ENCODE measurements around the gene LCA5L. TPM values are rescaled to one million over a fixed set of nuclear protein-coding genes. Genes with fewer than 3 reads are reported as not detected.

Gene LCA5L
- total and polyA plus RNA-seq, 2 of the 13 experiments (the other 11 are each of a cell fraction or from before 2014, with no cell fraction given) = 0.13 to 0.55 TPM

DNA sequence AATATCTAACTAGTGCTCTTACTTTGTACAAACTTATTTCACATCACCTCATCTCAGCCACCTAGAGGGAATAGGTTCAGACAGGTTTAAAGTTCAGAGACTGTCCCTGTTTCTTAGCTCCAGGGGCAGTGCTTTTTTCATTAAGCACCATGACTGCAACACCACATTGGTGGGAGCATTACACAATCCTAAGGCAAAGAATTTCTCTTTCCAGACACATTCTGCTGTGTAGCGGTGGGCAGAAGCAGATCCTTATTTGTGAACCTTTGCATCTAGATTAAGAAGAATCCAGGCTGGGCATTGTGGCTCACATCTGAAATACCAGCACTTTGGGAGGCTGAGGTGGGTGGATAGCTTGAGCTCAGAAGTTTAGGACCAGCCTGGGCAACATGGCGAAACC, 16.1 kb downstream of the LCA5L start:
- TF ChIP-seq ZNF225 (CRISPR knock-in tag; IDR thresholded peaks at IDR 0.05) (no peak), CEBPB (IDR thresholded peaks at IDR 0.05; ENCODE audit: borderline replicate concordance, low read depth, low read length) (peak; percentile 14; the same call in 1 of the 2 replicates)
- ATAC-seq = no peak
- no peak overlapping the region for H3K4me2 ChIP-seq (ENCODE audit: low read depth, low read length)
- WGBS (ENCODE audit: low lambda C conversion rate) = 91% methylated on average over 1 of the region's 2 CpGs
- H3K27ac ChIP-seq (ENCODE audit: extremely low read length, insufficient read depth, low read length) = no peak overlapping the region
- no peak for DNase-seq (ENCODE audit: low spot score)
- H2AFZ ChIP-seq (ENCODE audit: low read length) = no peak overlapping the region
- POLR2A ChIA-PET = no interaction called here
- H3K4me3 ChIP-seq (replicated peaks in 1 of 3; ENCODE audit: insufficient read depth in 1 of 3, low read depth in 2 of 3, low read length in 3 of 3) = no peak overlapping the region
- no peaks in the 10 kb centered on the region for H3K36me3 ChIP-seq (replicated peaks in 1 of 2; ENCODE audit: control insufficient read depth in 1 of 2, insufficient read depth in 2 of 2, low read length in 2 of 2)
- H3K9me3 ChIP-seq (ENCODE audit: low read length) = no peaks in the 10 kb centered on the region
- BruUV-seq (replicated peaks) = no TSS peak
- FAIRE-seq = no peak
- H3K79me2 ChIP-seq (ENCODE audit: insufficient read depth, low read length) = no peaks in the 10 kb centered on the region
- H3K4me1 ChIP-seq (ENCODE audit: insufficient read depth, low read length) = no peaks in the 10 kb centered on the region
- in situ Hi-C loops (cut with HindIII; ENCODE audit: extremely low pct_ligation_motif_present, low pct_unique_long_range_greater_than_20kb) = no loop called here
- H3K9ac ChIP-seq (ENCODE audit: insufficient read depth, low read depth, low read length) = no peak overlapping the region
- CTCF ChIA-PET (ENCODE audit: low intra/inter-chr PET ratio, low total read pairs) = no interaction called here
- H4K20me1 ChIP-seq (ENCODE audit: insufficient read depth, low read length) = no peaks in the 10 kb centered on the region
- intact Hi-C loops (cut with micrococcal nuclease; ENCODE audit: unreplicated experiment) = no loop called here
- H3K27me3 ChIP-seq (ENCODE audit: control insufficient read depth in 1 of 2, insufficient read depth in 2 of 2, low read length in 2 of 2) = no peaks in the 10 kb centered on the region

DNA sequence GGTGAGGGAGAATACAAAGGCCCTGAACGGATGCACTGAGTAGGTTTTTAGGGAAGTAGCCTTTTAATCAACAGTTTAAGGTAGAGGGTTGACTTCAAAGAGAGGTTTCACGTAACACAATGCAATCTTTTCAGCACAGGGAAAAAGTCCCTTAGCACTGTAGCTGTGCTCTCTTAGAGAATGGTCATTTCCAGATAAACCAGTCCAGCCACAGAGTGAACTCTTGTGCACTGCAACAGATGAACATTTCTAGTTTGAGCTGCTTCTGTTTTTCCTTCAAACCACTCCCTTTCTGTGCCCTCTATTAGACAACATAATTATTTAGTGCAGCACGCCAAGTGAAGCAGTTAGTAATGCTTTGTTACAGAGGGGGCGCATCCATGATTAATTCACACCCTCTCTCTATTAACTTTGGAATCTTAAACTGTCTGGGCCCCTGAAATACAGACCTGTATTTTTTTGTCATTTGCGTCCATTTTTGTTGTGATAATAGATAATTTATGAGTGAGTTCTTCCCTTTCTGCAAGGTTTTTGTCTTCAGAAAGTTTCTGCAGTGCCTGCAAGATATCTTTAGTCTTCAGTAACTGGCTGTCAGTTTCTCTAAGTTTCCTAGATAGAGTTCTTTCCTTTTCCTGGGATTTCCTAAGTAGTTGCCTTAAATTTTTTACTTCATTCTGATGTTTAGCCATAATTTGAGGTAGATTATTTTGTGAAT, 22.9 kb downstream of the LCA5L start:
- no peak for FAIRE-seq
- intact Hi-C loops (cut with micrococcal nuclease; ENCODE audit: unreplicated experiment) (no loop called here), in situ Hi-C loops (cut with HindIII; ENCODE audit: extremely low pct_ligation_motif_present, low pct_unique_long_range_greater_than_20kb) (no loop called here)
- 80% methylated on average over 5 of the region's 5 CpGs for whole genome bisulfite sequencing (ENCODE audit: low lambda C conversion rate)
- Histone ChIP-seq H3K79me2 (ENCODE audit: insufficient read depth, low read length) (no peaks in the 10 kb centered on the region), H3K36me3 (replicated peaks in 1 of 2; ENCODE audit: control insufficient read depth in 1 of 2, insufficient read depth in 2 of 2, low read length in 2 of 2) (no peaks in the 10 kb centered on the region), H3K9ac (ENCODE audit: insufficient read depth, low read depth, low read length) (no peak overlapping the region), H3K9me3 (ENCODE audit: low read length) (no peaks in the 10 kb centered on the region), H3K4me1 (ENCODE audit: insufficient read depth, low read length) (no peaks in the 10 kb centered on the region), H3K4me3 (replicated peaks in 1 of 3; ENCODE audit: insufficient read depth in 1 of 3, low read depth in 2 of 3, low read length in 3 of 3) (no peak overlapping the region), H4K20me1 (ENCODE audit: insufficient read depth, low read length) (no peaks in the 10 kb centered on the region), H3K27ac (ENCODE audit: extremely low read length, insufficient read depth, low read length) (no peak overlapping the region), H3K4me2 (ENCODE audit: low read depth, low read length) (no peak overlapping the region), H3K27me3 (ENCODE audit: control insufficient read depth in 1 of 2, insufficient read depth in 2 of 2, low read length in 2 of 2) (no peaks in the 10 kb centered on the region), H2AFZ (ENCODE audit: low read length) (no peak overlapping the region)
- BruUV-seq (replicated peaks) = no TSS peak
- no peak for ATAC-seq
- DNase-seq (ENCODE audit: low spot score) = no peak
- CTCF ChIA-PET (ENCODE audit: low intra/inter-chr PET ratio, low total read pairs) = no interaction called here
- POLR2A ChIA-PET = no interaction called here
- TF ChIP-seq NFE2L1 (CRISPR knock-in tag; IDR thresholded peaks at IDR 0.05; ENCODE audit: borderline replicate concordance) (no peak), GLI4 (CRISPR knock-in tag; IDR thresholded peaks at IDR 0.05; ENCODE audit: borderline replicate concordance) (no peak), SMAD3 (CRISPR knock-in tag; IDR thresholded peaks at IDR 0.05) (no peak), KDM1A (CRISPR knock-in tag; IDR thresholded peaks at IDR 0.05) (no peak), ZNF576 (CRISPR knock-in tag; IDR thresholded peaks at IDR 0.05) (no peak), U2AF1 (optimal IDR thresholded peaks at IDR 0.05; ENCODE audit: low read depth, low read length) (no peak), ZNF260 (CRISPR knock-in tag; IDR thresholded peaks at IDR 0.05; ENCODE audit: borderline replicate concordance, low read depth) (no peak), THAP9 (CRISPR knock-in tag; IDR thresholded peaks at IDR 0.05; ENCODE audit: borderline replicate concordance) (no peak), ZNF772 (CRISPR knock-in tag; IDR thresholded peaks at IDR 0.05) (no peak), JUND (CRISPR knock-in tag; IDR thresholded peaks at IDR 0.05) (no peak), ZNF607 (CRISPR knock-in tag; IDR thresholded peaks at IDR 0.05; ENCODE audit: borderline replicate concordance) (no peak), SIN3A (IDR thresholded peaks at IDR 0.05; ENCODE audit: borderline replicate concordance, low read depth, low read length) (no peak), KAT8 (CRISPR knock-in tag; IDR thresholded peaks at IDR 0.05) (no peak), ZNF550 (CRISPR knock-in tag; IDR thresholded peaks at IDR 0.05; ENCODE audit: borderline replicate concordance) (no peak), ZFP82 (CRISPR knock-in tag; IDR thresholded peaks at IDR 0.05; ENCODE audit: borderline replicate concordance) (no peak)
